ENCODE results near the gene ADAMTS15. TPM values are rescaled to one million over a fixed set of nuclear protein-coding genes. Genes with fewer than 3 reads are reported as not detected.

ADAMTS15 gene
- total RNA-seq, 2 donors from 2014 or later, result 4.0 to 9.9 TPM

DNA sequence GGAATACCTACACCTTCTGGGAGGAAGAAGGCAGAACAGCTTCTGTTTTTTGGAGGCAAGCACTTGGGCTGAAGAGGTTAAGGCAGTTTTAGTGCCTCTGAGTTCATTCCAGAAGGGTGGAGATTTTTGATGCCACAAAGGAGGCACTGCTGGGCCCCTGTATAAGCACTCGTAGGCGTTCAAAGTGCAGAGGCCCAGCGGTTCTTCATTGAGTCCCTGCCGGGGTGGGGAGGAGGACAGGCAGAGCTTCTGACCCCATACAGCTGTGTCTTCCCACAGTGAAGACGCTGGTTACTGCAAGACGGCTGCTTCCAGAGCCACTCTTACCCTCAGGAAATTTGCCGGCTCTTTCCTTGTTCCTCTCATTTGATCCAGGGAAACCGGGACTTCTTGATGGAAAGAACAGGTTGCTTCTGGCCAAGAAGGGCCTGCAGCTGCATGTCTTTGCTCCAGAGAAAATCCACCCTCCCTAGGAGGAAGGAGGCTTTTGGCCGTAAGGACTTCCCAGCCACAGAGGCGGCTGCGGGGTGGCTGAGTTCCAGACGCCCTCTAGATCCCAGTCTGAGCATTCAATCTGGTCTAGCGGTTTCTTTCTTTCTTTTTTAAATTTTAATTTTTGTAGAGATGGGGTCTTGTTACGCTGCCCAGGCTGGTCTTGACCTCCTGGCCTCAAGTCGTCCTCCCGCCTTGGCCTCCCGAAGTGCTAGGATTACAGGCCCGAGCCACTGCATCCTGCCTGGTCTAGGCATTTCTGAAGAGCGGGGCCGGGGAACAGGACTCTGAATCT lies 9.4 kb downstream of the ADAMTS15 start:
- H3K36me3 ChIP-seq, result no peaks in the 10 kb centered on the region
- no peak overlapping the region for H3K4me3 ChIP-seq
- intact Hi-C loops (cut with DNase I), result loop anchor here (10.0 kb wide), 1 partner anchor 167 kb away; no protein-coding TSS in a partner anchor
- no peak overlapping the region for H3K9ac ChIP-seq (ENCODE audit: low read depth in 2 of 2, low read length in 2 of 2)
- no peaks in the 10 kb centered on the region for H3K27me3 ChIP-seq
- no peaks in the 10 kb centered on the region for H3K4me1 ChIP-seq
- H3K9me3 ChIP-seq, result no peaks in the 10 kb centered on the region
- no peak overlapping the region for H3K27ac ChIP-seq
- TF ChIP-seq, protein P1, sequence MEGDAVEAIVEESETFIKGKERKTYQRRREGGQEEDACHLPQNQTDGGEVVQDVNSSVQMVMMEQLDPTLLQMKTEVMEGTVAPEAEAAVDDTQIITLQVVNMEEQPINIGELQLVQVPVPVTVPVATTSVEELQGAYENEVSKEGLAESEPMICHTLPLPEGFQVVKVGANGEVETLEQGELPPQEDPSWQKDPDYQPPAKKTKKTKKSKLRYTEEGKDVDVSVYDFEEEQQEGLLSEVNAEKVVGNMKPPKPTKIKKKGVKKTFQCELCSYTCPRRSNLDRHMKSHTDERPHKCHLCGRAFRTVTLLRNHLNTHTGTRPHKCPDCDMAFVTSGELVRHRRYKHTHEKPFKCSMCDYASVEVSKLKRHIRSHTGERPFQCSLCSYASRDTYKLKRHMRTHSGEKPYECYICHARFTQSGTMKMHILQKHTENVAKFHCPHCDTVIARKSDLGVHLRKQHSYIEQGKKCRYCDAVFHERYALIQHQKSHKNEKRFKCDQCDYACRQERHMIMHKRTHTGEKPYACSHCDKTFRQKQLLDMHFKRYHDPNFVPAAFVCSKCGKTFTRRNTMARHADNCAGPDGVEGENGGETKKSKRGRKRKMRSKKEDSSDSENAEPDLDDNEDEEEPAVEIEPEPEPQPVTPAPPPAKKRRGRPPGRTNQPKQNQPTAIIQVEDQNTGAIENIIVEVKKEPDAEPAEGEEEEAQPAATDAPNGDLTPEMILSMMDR (IDR thresholded peaks at IDR 0.05), result no peak
- DNase-seq, result no peak

DNA sequence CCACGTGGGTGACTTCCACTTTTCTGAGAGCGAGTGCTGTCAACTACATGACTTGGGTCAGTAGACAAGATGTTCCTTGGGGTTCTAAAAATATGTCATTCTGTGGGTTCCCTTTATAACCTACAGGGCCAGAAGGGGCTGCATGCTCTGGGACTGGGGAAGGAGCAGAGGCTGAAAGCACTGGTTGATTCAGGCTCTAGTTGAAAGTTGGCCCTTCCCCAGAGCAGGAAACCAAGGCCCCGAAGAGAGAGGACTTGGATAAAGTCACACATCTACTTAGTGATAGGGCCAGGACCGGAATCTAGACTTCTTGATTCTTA lies 9.9 kb downstream of the ADAMTS15 start:
- TF ChIP-seq, protein P1 (IDR thresholded peaks at IDR 0.05), result no peak
- H3K27ac ChIP-seq, result no peak overlapping the region

DNA sequence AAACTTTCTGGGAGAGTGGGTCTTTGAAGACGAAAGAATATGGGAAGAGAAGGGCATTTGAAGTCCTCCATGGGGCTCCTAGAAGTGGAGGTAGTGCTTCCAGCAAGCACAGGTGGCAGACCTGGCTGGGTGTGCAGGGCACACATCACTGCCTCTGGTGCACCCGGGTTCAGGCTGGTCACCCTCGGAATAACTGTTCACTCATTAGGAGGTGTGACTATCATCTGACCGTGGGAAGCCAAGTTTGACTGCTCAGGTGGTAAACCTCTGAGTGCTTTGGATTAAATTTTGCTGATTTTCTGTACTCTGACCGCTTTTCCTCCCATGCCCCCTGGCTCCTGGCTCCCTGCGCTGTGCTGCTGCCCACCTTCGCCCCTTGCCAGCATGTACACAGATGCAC lies 11.1 kb downstream of the ADAMTS15 start:
- Histone ChIP-seq H3K4me3 (no peak overlapping the region), H3K4me1 (no peaks in the 10 kb centered on the region), H3K27ac (no peak overlapping the region), H3K9me3 (no peaks in the 10 kb centered on the region), H3K27me3 (no peaks in the 10 kb centered on the region), H3K36me3 (no peaks in the 10 kb centered on the region), H3K9ac (ENCODE audit: low read depth in 2 of 2, low read length in 2 of 2) (no peak overlapping the region)
- TF ChIP-seq, protein P1 (IDR thresholded peaks at IDR 0.05), result no peak
- intact Hi-C loops (cut with DNase I), result loop anchor here (10.0 kb wide), 1 partner anchor 165 kb away; no protein-coding TSS in a partner anchor
- no peak for DNase-seq

More for the DNA sequence above, 9.9 kb downstream of the ADAMTS15 start:
- Histone ChIP-seq H3K9me3 (no peaks in the 10 kb centered on the region), H3K9ac (ENCODE audit: low read depth in 2 of 2, low read length in 2 of 2) (no peak overlapping the region), H3K27me3 (no peaks in the 10 kb centered on the region), H3K4me3 (no peak overlapping the region), H3K36me3 (no peaks in the 10 kb centered on the region), H3K4me1 (no peaks in the 10 kb centered on the region)
- DNase-seq, result no peak
- intact Hi-C loops (cut with DNase I), result loop anchor here (10.0 kb wide), 1 partner anchor 166 kb away; no protein-coding TSS in a partner anchor

DNA sequence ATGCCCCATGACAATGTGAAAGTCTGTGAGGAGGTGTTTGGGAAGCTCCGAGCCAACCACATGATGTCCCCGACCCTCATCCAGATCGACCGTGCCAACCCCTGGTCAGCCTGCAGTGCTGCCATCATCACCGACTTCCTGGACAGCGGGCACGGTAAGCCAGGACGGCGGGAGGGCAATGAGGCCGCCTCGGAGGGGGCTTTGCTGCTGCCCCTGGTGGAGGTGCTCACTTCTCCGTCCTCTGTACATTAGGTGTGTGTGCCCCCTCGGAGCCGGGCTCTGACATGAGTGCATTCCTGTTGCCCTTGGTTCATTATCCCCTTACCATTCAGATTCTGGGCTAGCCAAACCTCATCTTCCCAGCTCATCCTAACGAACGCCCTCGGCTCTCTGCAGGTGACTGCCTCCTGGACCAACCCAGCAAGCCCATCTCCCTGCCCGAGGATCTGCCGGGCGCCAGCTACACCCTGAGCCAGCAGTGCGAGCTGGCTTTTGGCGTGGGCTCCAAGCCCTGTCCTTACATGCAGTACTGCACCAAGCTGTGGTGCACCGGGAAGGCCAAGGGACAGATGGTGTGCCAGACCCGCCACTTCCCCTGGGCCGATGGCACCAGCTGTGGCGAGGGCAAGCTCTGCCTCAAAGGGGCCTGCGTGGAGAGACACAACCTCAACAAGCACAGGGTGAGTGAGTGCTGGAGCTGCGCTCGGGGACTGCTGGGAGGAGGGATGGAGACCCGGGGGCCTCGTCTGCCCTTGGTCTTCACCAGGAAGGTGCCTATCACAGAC lies 13.8 kb downstream of the ADAMTS15 start:
- H3K4me3 ChIP-seq, result no peak overlapping the region
- no peaks in the 10 kb centered on the region for H3K4me1 ChIP-seq
- H3K9ac ChIP-seq (ENCODE audit: low read depth in 2 of 2, low read length in 2 of 2), result no peak overlapping the region
- no peak overlapping the region for H3K27ac ChIP-seq
- TF ChIP-seq, protein P1 (IDR thresholded peaks at IDR 0.05), result no peak
- DNase-seq, result no peak
- H3K27me3 ChIP-seq, result no peaks in the 10 kb centered on the region
- intact Hi-C loops (cut with DNase I), result no loop called here
- no peaks in the 10 kb centered on the region for H3K9me3 ChIP-seq
- H3K36me3 ChIP-seq, result no peaks in the 10 kb centered on the region

DNA sequence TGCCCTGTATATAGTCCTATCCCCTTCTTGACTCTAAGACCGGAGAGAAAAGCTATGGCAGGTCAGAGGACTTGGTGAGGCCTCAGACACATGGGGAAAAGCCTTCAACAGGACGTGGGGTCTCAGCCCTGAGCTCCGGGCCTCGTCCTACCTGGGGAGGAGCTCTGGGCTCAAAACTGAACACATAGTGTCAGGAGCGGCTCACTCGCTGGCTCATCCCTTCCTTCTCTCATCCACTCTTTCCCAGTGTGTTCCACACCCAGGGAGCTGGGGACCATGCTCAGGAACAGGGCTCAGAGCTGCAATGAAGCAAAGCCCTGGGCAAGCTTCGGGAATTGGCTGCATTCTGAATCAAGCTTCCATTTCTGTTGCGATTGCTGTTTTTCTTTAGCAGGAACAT lies 14.5 kb downstream of the ADAMTS15 start:
- H3K27ac ChIP-seq, result no peak overlapping the region
- H3K4me1 ChIP-seq, result no peaks in the 10 kb centered on the region
- no peaks in the 10 kb centered on the region for H3K27me3 ChIP-seq
- no peak overlapping the region for H3K4me3 ChIP-seq
- intact Hi-C loops (cut with DNase I), result no loop called here
- DNase-seq, result no peak
- TF ChIP-seq, protein P1 (IDR thresholded peaks at IDR 0.05), result no peak
- H3K9ac ChIP-seq (ENCODE audit: low read depth in 2 of 2, low read length in 2 of 2), result no peak overlapping the region
- no peaks in the 10 kb centered on the region for H3K9me3 ChIP-seq
- no peaks in the 10 kb centered on the region for H3K36me3 ChIP-seq

Measured in colonic mucosa (tissue), 4 donors.